DLD1 (cell line): Measurements from ENCODE around the gene TOR1A.

Experiments used
- in situ Hi-C: cut with HindIII; loops from 2 replicates; pipeline ENCODE4 v1.10.0; 2017; ENCODE audit warnings: low sequenced_read_pairs

Gene TOR1A

DNA sequence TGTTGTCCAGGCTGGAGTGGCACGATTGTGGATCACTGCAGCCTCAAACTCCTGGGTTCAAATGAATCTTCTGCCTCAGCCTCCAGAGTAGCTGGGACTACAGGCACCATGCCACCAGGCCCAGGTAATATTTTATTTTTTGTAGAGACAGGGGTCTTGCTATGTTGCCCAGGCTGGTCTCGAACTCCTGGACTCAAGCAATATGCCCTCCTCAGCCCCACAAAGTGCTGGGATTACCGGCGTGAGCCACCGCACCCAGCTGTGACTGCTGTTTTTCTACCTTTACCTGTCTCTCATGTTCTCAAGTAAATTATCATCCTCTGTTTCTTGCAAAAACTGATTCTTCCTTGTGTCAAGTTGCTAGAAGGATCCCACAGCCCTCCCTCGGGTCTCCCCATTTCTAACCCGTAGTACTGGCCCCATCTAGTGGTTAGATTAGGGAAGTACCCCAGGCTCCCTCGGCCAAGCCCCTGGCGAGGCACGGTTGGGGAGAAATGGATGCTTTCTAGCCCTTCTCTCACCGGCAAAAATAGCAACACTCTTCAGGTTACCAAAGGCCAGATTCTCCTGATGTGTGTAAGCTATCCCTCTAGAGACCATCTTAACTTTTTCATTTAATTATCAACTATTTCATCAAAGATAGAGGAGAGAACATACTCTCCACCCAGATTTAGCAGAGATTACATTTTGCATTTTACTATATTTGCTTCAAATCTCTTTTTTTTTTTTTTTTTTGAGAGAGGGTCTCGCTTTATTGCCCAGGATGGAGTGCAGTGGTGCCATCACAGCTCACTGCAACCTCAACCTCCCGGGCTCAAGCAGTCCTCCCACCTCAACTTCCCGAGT is 40.2 kb downstream of the TOR1A start:
- in situ Hi-C loops, result no loop called here

- in situ Hi-C loops, result no loop called here
Measured at GRCh38 chr9:129781981-129782380, 42.0 kb downstream of the TOR1A start.

GRCh38 chr9:129781131-129781530 is 42.8 kb downstream of the TOR1A start:
- in situ Hi-C loops, result no loop called here

- in situ Hi-C loops, result loop anchor here (5.0 to 10.0 kb wide), 3 partner anchors 52 to 645 kb away; no protein-coding TSS in a partner anchor
Measured at GRCh38 chr9:129779560-129780190, 44.3 kb downstream of the TOR1A start.

- in situ Hi-C loops, result loop anchor here (5.0 to 10.0 kb wide), 3 partner anchors 51 to 644 kb away; no protein-coding TSS in a partner anchor
Measured at GRCh38 chr9:129778469-129778868, 45.5 kb downstream of the TOR1A start.

DNA sequence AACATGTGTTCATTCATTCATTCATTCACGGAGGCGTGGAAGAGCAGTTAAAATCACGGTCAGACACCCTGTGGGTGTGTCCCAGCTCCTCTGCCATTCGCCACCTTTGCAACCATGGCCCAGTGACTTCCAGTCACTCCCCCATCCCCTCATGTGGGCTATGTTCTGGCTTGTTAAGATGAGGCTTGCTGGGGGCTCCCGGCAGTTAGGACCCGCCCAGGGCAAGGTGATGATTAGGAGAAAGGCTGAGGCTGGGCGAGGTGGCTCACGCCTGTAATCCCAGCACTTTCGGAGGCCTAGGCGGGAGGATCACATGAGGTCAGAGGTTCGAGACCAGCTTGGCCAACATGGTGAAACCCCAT is 46.2 kb downstream of the TOR1A start:
- in situ Hi-C loops, result loop anchor here (5.0 to 10.0 kb wide), 3 partner anchors 50 to 643 kb away; no protein-coding TSS in a partner anchor

GRCh38 chr9:129776938-129777768 is 46.8 kb downstream of the TOR1A start:
- in situ Hi-C loops, result loop anchor here (5.0 to 10.0 kb wide), 3 partner anchors 50 to 642 kb away; no protein-coding TSS in a partner anchor

DNA sequence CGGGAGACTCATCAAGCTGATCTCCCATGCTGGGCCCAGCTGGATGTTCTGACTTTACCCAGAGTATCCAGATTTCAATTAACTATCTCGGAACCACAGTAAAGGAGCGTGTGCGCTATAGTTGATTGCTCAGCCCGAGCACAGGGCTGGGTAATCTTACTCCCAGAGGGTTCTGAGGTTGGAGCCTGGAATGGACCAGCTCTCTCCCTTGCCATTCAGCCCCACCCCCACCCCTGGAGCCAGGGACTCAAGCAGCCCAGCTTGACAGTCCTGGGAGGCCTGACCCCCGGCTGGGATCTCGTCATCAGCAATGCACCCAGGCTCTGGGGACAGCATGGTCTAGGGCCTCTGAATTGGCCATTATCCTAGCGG is 47.4 kb downstream of the TOR1A start:
- in situ Hi-C loops, result loop anchor here (5.0 to 10.0 kb wide), 3 partner anchors 49 to 642 kb away; no protein-coding TSS in a partner anchor

GRCh38 chr9:129776096-129776495 is 47.8 kb downstream of the TOR1A start:
- in situ Hi-C loops, result loop anchor here (5.0 to 10.0 kb wide), 3 partner anchors 49 to 641 kb away; no protein-coding TSS in a partner anchor

DNA sequence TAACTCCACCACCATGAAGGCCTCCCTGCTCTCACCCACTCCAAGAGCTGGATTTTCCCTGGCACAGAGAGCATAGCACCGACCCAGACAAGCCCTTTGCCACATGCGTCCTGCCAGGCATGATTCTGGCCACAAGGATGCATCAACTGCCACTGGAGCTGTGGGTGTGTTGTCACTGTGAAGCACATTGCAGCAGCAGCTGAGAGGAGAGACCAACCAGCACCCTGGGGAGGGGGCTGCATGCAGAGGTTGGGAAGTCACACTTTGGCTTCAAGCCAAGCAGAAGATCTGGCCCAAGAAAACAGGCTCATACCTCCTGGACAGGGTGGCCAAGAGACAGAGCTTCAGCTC is 48.5 kb downstream of the TOR1A start:
- in situ Hi-C loops, result loop anchor here (5.0 to 10.0 kb wide), 3 partner anchors 48 to 641 kb away; no protein-coding TSS in a partner anchor

- in situ Hi-C loops, result loop anchor here (5.0 to 10.0 kb wide), 3 partner anchors 48 to 640 kb away; no protein-coding TSS in a partner anchor
Measured at GRCh38 chr9:129774791-129775447, 49.0 kb downstream of the TOR1A start.

GRCh38 chr9:129773262-129774048 is 50.5 kb downstream of the TOR1A start:
- in situ Hi-C loops, result loop anchor here (10.0 kb wide), 1 partner anchor 639 kb away; no protein-coding TSS in a partner anchor

DNA sequence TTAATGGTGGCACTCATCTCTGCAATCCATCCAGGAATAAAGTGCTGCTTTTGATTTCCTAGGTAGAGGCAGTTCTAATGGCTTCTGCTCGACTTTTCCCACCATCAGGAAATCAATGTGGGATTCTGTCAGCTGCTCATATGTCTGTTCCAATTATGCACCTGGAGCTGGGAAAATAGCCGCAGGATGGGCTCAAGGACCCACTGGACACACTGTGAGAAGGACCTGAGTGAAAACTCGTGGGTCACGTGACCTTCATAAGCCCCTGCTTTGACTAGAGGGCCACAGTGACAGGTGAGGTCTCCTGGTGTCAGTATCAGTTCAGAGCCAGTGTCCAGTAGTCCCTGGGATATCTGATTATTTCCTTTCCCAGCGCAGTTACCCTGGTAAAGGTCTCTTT is 53.2 kb downstream of the TOR1A start:
- in situ Hi-C loops, result loop anchor here (10.0 kb wide), 1 partner anchor 636 kb away; no protein-coding TSS in a partner anchor

GRCh38 chr9:129769669-129770068 is 54.3 kb downstream of the TOR1A start:
- in situ Hi-C loops, result loop anchor here (10.0 kb wide), 1 partner anchor 635 kb away; no protein-coding TSS in a partner anchor

DNA sequence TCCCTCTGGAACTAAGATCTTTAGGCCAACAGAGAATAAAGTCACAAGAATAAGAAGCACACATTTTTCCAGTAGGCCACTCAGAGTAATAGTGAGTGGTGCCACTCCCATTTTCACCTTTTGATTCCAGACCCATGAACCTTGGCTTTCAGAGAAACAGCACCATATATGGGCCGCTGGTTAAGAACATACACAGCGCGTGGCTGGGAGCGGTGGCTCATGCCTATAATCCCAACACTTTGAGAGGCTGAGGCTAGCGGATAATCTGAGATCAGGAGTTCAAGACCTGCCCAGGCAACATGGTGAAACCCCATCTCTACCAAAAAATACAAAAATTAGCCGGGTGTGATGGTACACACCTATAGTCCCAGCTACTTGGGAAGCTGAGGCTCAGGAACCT is 55.5 kb downstream of the TOR1A start:
- in situ Hi-C loops, result no loop called here

- in situ Hi-C loops, result no loop called here
Measured at GRCh38 chr9:129765764-129766317, 58.1 kb downstream of the TOR1A start.

- in situ Hi-C loops, result no loop called here
Measured at GRCh38 chr9:129762985-129763926, 60.7 kb downstream of the TOR1A start.
